Measurements from ENCODE around the gene KIF22. TPM values are rescaled to one million over a fixed set of nuclear protein-coding genes. Genes with fewer than 3 reads are reported as not detected.

KIF22 gene
- total RNA-seq, 4 donors from 2014 or later, result 10.6 to 18.1 (median 16.5) TPM

- TF ChIP-seq, protein P1, sequence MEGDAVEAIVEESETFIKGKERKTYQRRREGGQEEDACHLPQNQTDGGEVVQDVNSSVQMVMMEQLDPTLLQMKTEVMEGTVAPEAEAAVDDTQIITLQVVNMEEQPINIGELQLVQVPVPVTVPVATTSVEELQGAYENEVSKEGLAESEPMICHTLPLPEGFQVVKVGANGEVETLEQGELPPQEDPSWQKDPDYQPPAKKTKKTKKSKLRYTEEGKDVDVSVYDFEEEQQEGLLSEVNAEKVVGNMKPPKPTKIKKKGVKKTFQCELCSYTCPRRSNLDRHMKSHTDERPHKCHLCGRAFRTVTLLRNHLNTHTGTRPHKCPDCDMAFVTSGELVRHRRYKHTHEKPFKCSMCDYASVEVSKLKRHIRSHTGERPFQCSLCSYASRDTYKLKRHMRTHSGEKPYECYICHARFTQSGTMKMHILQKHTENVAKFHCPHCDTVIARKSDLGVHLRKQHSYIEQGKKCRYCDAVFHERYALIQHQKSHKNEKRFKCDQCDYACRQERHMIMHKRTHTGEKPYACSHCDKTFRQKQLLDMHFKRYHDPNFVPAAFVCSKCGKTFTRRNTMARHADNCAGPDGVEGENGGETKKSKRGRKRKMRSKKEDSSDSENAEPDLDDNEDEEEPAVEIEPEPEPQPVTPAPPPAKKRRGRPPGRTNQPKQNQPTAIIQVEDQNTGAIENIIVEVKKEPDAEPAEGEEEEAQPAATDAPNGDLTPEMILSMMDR (IDR thresholded peaks at IDR 0.05; ENCODE audit: low read depth), result no peak
Observed at GRCh38 chr16:29805232-29806098, 14.9 kb downstream of the KIF22 start.

GRCh38 chr16:29806099-29806579, 15.6 kb downstream of the KIF22 start, which contains the start of gene MAZ:
MAZ (plus strand) TSS chr16:29806529; CDS start chr16:29806702, 173 bp downstream.
- TF ChIP-seq, protein P1 (IDR thresholded peaks at IDR 0.05; ENCODE audit: low read depth), result no peak

DNA sequence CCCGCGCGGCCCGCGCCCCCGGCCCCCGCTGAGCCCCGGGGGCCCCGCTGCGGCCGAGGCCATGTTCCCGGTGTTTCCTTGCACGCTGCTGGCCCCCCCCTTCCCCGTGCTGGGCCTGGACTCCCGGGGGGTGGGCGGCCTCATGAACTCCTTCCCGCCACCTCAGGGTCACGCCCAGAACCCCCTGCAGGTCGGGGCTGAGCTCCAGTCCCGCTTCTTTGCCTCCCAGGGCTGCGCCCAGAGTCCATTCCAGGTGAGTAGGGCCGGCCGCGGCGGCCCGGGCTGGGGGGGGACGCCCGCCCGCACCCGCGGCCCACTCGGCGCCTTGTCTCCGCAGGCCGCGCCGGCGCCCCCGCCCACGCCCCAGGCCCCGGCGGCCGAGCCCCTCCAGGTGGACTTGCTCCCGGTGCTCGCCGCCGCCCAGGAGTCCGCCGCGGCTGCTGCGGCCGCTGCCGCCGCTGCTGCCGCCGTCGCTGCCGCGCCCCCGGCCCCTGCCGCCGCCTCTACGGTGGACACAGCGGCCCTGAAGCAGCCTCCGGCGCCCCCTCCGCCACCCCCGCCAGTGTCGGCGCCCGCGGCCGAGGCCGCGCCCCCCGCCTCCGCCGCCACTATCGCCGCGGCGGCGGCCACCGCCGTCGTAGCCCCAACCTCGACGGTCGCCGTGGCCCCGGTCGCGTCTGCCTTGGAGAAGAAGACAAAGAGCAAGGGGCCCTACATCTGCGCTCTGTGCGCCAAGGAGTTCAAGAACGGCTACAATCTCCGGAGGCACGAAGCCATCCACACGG, 16.3 kb downstream of the KIF22 start:
- TF ChIP-seq, protein P1 (IDR thresholded peaks at IDR 0.05; ENCODE audit: low read depth), result no peak

DNA sequence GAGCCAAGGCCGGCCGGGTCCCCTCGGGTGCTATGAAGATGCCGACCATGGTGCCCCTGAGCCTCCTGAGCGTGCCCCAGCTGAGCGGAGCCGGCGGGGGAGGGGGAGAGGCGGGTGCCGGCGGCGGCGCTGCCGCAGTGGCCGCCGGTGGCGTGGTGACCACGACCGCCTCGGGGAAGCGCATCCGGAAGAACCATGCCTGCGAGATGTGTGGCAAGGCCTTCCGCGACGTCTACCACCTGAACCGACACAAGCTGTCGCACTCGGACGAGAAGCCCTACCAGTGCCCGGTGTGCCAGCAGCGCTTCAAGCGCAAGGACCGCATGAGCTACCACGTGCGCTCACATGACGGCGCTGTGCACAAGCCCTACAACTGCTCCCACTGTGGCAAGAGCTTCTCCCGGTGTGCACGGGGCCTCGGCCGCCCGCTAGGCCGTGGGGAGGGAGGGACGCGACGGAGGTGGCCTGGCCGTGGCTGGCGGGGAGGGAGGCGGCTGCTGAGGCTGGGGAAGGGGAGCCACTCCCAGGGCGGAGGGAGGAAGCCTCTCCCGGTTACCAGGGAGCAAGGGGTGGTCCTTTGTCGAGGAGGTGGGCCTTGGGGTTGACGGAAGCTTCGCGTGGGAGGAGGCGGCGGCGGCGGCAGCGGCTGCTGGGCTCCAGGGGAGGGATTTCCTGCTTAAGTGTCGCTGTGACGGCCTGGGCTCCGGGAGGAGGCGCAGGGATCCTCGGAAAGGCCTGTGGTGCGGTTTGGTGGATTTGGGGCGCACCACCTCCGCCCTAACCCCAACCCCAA, 17.1 kb downstream of the KIF22 start:
- TF ChIP-seq, protein P1 (IDR thresholded peaks at IDR 0.05; ENCODE audit: low read depth), result no peak

GRCh38 chr16:29808219-29808900, 17.8 kb downstream of the KIF22 start:
- TF ChIP-seq, protein P1 (IDR thresholded peaks at IDR 0.05; ENCODE audit: low read depth), result no peak

DNA sequence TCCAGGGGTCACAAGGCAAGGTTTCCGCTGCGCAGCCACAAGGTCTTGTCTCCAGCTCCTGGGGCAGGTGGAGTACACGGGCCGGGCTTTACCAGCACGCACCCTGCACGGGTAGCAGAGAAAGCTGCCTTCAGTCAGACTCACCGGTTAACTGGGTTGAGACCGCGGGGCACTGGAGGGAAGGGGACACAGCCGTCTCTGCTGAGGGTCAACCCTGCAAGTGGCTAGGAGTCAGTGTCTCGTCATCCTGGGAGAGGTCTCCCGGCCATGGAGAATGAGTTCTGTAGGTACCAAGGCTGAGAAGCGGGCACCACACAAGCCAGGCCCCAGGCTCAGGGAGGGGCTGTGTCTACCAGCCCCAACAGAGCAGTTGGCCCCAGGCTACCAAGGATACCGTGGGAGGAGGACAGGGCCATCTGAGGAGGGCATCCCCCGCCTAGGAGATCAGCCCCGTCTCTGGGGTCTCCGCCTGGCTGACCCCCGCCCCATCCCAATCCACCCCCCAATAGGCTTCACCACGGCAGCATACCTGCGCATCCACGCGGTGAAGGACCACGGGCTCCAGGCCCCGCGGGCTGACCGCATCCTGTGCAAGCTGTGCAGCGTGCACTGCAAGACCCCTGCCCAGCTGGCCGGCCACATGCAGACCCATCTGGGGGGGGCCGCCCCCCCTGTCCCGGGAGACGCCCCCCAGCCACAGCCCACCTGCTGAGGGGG, 18.6 kb downstream of the KIF22 start:
- TF ChIP-seq, protein P1 (IDR thresholded peaks at IDR 0.05; ENCODE audit: low read depth), result no peak
